Posterior cingulate gyrus (tissue), 11 donors: ENCODE data around the gene PDLIM1.

Experiments used
- DNase-seq, 10 donors: peaks; one replicate each; pipeline versions ENCODE4 v3.0.0 to v3.0.0-alpha.2; 2020 to 2021; ENCODE audit warnings: mixed read lengths in 3 of 10
- intact Hi-C: fragments of 100-400 bp; cut with DNase I; formaldehyde crosslinking; loops from one replicate; pipeline ENCODE4 v1.15.1; 2023

PDLIM1 gene

DNA sequence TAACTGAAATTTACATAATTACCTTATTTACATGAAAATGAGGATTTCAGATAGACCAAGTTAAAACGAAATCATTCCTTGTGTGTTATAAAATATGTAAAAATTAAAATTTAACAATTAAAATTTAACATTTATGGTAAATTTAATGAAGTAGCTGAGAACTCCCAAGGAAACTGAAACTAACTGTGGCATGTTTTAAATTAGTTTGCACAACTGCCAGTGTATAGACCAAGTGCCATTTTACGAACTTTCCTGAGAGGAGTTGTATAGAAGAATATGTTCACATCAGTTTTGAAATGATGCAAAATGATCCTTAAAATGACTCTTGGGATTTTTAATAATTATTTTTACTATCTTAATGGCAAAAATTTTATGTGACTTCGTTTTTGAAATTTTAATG, 23.6 kb downstream of the PDLIM1 start:
- intact Hi-C loops = no loop called here

GRCh38 chr10:95266674-95267095, 24.1 kb downstream of the PDLIM1 start:
- no peak for DNase-seq
- intact Hi-C loops = no loop called here

More for the DNA sequence above, 23.6 kb downstream of the PDLIM1 start:
- no peak for DNase-seq

GRCh38 chr10:95265572-95265971, 25.2 kb downstream of the PDLIM1 start:
- no peak for DNase-seq
- intact Hi-C loops = no loop called here

DNA sequence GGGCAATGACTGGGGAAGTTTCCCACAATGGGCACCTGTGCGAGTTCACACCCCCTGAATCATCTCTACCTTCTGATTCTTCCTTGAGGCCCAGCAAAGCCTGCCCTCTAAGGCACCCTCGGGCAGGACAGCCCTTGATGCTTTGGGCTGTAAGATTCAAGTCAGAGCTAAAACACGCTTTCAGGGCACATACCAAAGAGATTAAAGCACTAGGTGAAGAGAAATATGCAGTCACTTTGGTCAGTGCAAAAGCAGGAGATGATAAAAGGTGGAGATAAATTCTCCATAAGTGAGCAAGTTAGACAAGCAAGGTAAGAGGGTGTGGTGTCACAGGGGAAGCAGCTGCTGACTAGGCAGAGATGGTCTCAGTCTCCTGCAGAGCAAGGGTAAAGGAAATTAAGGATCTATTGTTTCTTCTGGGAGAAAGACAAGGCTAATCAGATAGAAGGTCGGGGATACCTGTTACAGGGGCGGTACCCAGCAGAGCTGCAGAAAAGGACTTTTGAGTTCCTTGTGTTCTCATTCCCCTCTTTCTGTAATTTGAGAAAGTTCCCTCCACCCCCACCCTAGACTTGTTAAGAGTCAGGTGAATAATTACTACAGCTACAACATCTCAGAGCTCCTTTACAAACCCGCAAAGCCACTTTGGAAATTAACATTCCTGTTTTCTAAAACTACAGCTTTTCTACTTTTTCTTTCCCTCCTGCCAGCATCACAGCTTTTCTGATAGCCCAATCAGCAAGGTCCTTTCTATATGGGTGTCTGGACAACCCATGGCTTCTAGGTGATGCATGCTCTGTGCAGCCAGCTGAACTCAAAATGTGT, 26.4 kb downstream of the PDLIM1 start:
- intact Hi-C loops = no loop called here
- no peak for DNase-seq

- intact Hi-C loops = no loop called here
- DNase-seq = no peak
Measured at GRCh38 chr10:95263864-95264226, 27.0 kb downstream of the PDLIM1 start.

DNA sequence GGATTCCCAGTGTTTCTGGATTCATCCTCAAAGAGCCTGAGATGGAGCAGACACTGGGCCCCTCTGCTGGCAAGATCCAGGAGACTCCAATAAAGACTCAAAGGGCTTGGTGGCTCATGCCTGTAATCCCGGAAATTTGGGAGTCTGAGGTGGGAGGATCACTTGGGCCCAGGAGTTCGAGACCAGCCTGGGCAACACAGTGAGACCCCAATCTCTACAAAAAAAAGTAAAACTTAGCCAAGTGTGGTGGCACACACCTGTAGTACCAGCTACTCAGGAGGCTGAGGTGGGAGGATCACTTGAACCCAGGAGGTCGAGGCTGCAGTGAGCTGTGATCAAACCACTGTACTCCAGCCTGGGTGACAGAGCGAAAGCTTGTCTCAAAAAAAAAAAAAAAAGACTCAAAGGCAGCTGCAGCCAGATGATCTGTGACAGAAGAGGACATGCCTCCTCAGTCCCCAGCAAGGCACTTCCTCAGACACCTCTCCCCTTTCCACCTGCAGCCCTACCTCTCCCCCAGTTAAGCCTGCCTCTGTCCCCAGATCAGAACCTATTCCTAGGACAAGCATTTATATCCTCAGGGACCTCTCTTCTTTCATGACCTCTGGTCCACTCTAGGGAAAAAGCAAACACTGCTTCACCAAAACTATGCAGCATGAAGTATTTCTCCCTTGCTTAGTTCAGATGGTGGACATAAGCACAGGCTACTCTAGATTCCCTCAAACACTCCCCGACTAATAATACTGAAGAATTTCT, 27.9 kb downstream of the PDLIM1 start:
- DNase-seq = no peak

DNA sequence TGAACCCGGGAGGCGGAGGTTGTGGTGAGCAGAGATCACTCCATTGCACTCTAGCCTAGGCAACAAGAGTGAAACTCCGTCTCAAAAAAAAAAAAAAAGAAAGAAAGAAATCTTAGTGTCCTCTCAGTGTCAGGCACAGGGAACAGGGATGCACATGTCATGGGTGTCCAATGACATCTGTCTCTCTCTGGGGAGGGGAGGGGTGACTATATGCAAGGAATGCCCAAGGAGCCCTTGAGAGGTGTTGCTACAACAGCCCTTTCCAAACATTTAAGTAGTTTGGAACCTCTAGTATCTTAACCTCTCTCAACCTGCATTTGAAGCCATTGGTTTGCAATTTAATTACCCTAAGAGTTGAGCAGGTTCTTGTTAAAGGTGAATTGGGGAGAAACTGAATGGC, 28.9 kb downstream of the PDLIM1 start:
- intact Hi-C loops = no loop called here
- DNase-seq = no peak

More for the DNA sequence above, 27.9 kb downstream of the PDLIM1 start:
- intact Hi-C loops = no loop called here

DNA sequence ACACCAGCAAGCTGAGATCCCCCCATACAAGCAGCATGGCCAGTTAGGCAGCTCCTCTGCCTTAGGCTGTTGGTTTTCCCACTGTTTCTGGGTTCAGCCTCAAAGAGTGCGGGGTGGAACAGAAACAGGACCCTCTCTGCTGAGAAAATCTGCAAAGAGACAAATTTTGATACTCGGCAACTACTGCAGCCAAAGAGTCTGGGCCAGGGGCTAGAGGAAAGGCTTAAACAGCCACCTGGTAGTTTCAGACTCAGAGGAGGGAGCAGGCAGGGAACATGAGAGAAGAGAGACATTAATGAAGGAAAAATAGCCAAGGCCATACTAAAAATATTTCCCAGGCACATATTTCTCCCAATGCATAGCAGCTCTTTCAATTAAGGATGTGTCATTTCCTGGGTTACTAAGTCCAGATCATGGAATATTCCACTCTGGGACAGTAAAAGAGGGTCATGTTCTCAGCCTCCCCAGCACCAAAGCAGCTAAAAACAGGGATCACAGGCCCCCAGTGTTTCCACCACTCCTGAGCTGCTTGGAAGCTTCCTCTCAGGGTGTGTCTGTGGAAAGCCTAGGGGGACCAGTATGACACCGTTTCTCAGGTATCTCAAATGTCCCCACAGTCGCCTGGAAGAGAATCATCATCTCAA, 29.8 kb downstream of the PDLIM1 start:
- DNase-seq = no peak
- intact Hi-C loops = no loop called here

- intact Hi-C loops = no loop called here
- DNase-seq = no peak
Measured at GRCh38 chr10:95260397-95260881, 30.4 kb downstream of the PDLIM1 start.

- no peak for DNase-seq
- intact Hi-C loops = no loop called here
Measured at GRCh38 chr10:95257849-95258248, 33.0 kb downstream of the PDLIM1 start.

- DNase-seq = no peak
- intact Hi-C loops = no loop called here
Measured at GRCh38 chr10:95256268-95256667, 34.5 kb downstream of the PDLIM1 start.

DNA sequence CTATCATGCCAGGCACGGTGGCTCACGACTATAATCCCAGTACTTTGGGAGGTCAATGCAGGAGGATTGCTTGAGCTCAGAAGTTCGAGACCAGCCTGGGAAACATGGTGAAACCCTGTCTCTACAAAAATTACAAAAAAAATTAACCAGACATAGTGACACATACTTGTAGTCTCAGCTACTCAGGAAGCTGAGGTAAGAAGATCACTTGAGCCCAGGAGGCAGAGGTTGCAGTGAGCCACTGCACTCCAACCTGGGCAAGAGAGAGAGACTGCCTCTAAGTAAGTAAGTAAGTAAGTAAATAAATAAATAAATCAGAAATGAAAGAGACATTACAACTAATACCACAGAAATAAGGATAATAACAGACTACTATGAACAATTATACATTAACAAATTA, 36.2 kb downstream of the PDLIM1 start:
- no peak for DNase-seq
- intact Hi-C loops = no loop called here

- DNase-seq = no peak
- intact Hi-C loops = no loop called here
Measured at GRCh38 chr10:95253686-95254085, 37.1 kb downstream of the PDLIM1 start.

DNA sequence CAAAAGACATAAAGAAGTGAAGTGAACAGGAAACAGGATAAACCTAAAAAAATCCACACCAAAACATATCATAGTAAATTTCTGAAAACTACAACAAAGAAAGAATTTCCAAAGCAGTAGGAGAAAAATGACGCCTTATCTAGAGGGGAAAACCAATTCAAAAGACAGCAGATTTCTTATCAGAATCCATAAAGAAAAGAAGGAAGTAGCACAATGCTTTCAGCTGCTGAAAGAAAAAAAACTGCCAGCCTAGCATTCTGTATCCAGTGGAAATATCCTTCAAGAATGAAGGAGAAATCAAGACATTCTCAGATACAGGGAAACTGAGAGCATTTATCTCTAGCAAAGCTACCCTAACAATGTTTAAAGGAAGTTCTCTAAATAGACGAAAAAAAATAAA, 37.8 kb downstream of the PDLIM1 start:
- intact Hi-C loops = no loop called here

GRCh38 chr10:95250856-95251255, 39.9 kb downstream of the PDLIM1 start:
- no peak for DNase-seq
- intact Hi-C loops = no loop called here

More for the DNA sequence above, 37.8 kb downstream of the PDLIM1 start:
- no peak for DNase-seq

GRCh38 chr10:95249467-95249866, 41.3 kb downstream of the PDLIM1 start:
- no peak for DNase-seq
- intact Hi-C loops = no loop called here

DNA sequence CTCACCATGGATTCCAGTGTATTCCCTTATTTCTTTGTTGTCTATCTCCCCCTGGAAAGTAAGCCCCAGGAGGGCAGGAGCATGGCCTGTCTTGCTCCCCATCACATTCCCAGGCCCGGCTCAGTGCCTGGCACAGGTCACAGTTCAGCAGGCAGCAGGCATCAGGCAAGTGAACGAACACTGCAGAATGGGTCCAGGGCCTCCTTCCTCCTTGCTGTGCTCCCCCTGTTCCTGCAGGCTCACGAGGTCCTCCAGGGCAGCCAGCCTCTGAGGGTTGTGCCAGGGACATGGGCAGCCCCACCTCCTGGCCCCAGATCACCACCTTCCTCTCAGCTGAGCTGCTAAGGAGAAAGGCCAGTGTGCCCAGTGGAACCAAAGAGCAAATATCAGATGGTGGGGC, 41.8 kb downstream of the PDLIM1 start:
- DNase-seq = no peak
- intact Hi-C loops = no loop called here

DNA sequence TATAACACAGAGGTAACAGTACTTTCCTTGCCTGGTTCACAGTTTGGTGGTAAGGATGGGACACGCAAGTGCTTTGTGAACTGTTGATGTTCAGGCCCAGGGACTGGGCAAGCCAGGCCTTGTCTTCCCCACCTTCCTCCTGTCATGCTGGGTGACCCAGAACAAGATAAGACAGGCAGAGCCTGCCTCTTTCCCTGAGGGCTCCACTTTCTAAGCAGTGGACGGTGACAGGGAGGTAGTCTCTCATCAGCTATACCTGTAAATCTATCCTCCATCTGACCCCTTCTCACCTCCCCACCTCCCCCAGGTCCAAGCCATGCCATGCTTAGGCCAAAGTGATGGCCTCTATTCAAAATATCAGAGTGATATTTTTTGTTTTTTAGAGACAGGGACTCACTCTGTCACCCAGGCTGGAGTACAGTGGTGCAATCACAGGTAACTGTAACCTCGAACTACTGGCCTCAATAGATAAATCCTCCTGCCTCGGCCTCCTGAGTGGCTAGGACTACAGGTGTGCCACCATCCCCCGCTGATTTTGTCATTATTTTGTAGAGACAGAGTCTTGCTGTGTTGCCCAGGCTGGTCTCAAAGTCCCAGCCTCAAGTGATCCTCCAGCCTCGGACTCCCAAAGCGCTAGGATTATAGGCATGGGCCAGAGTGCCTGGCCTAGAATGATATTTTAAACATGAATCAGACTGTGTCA, 42.8 kb downstream of the PDLIM1 start:
- intact Hi-C loops = loop anchor here (2.0 kb wide), 1 partner anchor 115 kb away; no protein-coding TSS in a partner anchor
- DNase-seq = no peak

- intact Hi-C loops = loop anchor here (2.0 kb wide), 1 partner anchor 115 kb away; no protein-coding TSS in a partner anchor
- no peak for DNase-seq
Measured at GRCh38 chr10:95247200-95247880, 43.5 kb downstream of the PDLIM1 start.

DNA sequence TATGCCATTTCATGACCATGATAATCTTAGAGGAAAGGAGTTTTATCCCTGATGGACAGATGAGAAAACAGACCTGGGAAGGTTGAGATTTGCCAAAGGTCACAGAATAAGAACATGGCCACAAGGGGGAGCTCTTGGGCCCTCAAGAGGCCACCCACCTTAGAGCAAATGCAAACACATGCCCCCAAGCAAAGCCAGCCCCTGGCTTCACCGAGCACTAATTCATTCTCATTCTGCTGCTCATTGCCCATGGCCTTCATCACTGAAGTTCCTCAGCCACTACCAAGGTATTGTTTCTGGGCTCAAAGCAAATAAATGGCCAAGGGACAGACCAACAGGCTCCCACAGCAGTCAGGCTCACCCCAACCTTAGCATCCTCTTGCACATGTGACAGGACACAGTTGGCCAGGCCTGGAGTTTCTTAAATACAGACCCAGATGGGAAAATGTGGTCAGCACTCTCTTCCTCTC, 44.2 kb downstream of the PDLIM1 start:
- intact Hi-C loops = loop anchor here (2.0 kb wide), 1 partner anchor 116 kb away; no protein-coding TSS in a partner anchor
- peak in 5 of 10 donors; percentile 43 to 86 (median 52) for DNase-seq
